Heart left ventricle (tissue), 16 donors: ENCODE measurements around the gene CPD. TPM values are rescaled to one million over a fixed set of nuclear protein-coding genes. Genes with fewer than 3 reads are reported as not detected.

Source experiments
- ATAC-seq, 4 donors: fragments of 200-7000 bp; cut with Tn5 transposase; one replicate each; pipeline ENCODE4 v1.9.1; 2020 to 2022; ENCODE audit warnings: moderate library complexity in 4 of 4, mild to moderate bottlenecking in 3 of 4, moderate number of reproducible peaks in 1 of 4
- DNase-seq, 5 donors: peaks; one replicate each; pipeline ENCODE4 v3.0.0-alpha.2; 2020
- H3K27ac ChIP-seq, 12 donors: fragments of 200-600 bp; sonication (generic) in 4 of 12; one replicate each; pipeline versions ENCODE4 v1.5.0 to v1.8.0; 2016 to 2022; ENCODE audit warnings: mild to moderate bottlenecking in 2 of 12
- H3K27me3 ChIP-seq, 9 donors: fragments of 200-600 bp; sonication (generic) in 2 of 9; one replicate each; pipeline versions ENCODE4 v1.5.1 to v1.8.0; 2016 to 2022; ENCODE audit warnings: mild to moderate bottlenecking in 3 of 9
- H3K36me3 ChIP-seq, 9 donors: fragments of 200-600 bp; sonication (generic) in 2 of 9; one replicate each; pipeline versions ENCODE4 v1.5.0 to v1.8.0; 2018 to 2022; ENCODE audit warnings: mild to moderate bottlenecking in 2 of 9
- H3K4me1 ChIP-seq, 12 donors: fragments of 200-600 bp; sonication (generic) in 4 of 12; one replicate each; pipeline versions ENCODE4 v1.5.0 to v1.8.0; 2016 to 2022; ENCODE audit warnings: mild to moderate bottlenecking in 3 of 12
- H3K4me3 ChIP-seq, 12 donors: fragments of 200-600 bp; sonication (generic) in 4 of 12; one replicate each; pipeline versions ENCODE4 v1.5.0 to v1.8.0; 2017 to 2022; ENCODE audit warnings: mild to moderate bottlenecking in 9 of 12, moderate library complexity in 4 of 12
- H3K9me3 ChIP-seq, 12 donors: fragments of 200-600 bp; sonication (generic) in 4 of 12; one replicate each; pipeline versions ENCODE4 v1.5.0 to v1.8.0; 2016 to 2022; ENCODE audit warnings: mild to moderate bottlenecking in 1 of 12
- POLR2A ChIP-seq, 2 donors: fragments of 450-650 bp; IDR thresholded peaks; one replicate each; pipeline ENCODE4 v1.6.1; 2017; ENCODE audit warnings: antibody characterized with exemption in 2 of 2, mild to moderate bottlenecking in 2 of 2, moderate library complexity in 2 of 2
- WGBS, 4 donors: extraction: QIAGEN DNeasy Blood & Tissue Kit in 2 of 4; methylation state at CpG; one replicate each; pipeline versions ENCODE4 v1.1.5 to v1.1.7; 2013 to 2018; 5-methylcytosine and 5-hydroxymethylcytosine counted together
- intact Hi-C, 10 donors: fragments of 100-400 bp; cut with DNase I; formaldehyde crosslinking; loops; one replicate each; pipeline versions ENCODE4 v1.11.1 to v1.14.2; 2022
- polyA plus RNA-seq, 2 donors: library from polyadenylated mRNA; stranded (reverse); fragments of 200-250 nt; gene quantifications; one replicate each; pipeline ENCODE4 v1.2.3, GENCODE V29; 2013
- total RNA-seq, 9 donors: library from RNA; depleted of rRNA in 2 of 9; stranded (reverse); fragments of >200 nt in 2 of 9; fragmentation: NEBNext Ultra II Directional in 3 of 9; extraction: Animal tissue kit (Norgen Biotek cat#: 25700) in 3 of 9; gene quantifications; one replicate each; pipeline versions ENCODE4 v1.1.0 to v1.2.4, GENCODE V29; 2016 to 2023
- TF ChIP-seq, protein P1 (sequence below), 12 donors: fragments of 200-600 bp; sonication (generic) in 4 of 12; IDR thresholded peaks; one replicate each; pipeline versions ENCODE4 v1.5.0 to v1.8.0; 2018 to 2022; ENCODE audit warnings: antibody characterized with exemption in 12 of 12, mild to moderate bottlenecking in 5 of 12
- donor health status: ischemic (EF 13 %, LVEDD 7.1; RV severe dilation, severe dysfunction).
- donor health status: healthy with polysubstance abuse.
- donor health status: DM: no; HTN: yes; CAD: no.
- donor health status: DM: no; HTN: no; CAD: no.
- donor health status: ischemic (EF 25% LVEDD 6.9; RV normal size, moderate dysfunction).
- donor health status: ischemic (EF 25% LVEDD 5.7; RV mildly dilated, moderate dysfunction).
- donor health status: healthy.
- donor health status: DM: yes; HTN: yes; CAD: no.
- donor health status: ischemic (EF 35%, LVEDD 5.7; RV mildly dilated, moderate dysfunction).
- donor health status: nonischemic (EF 11% LVEDD 7.7; RV severe dilation, severe dysfunction).
- donor health status: DM: yes; HTN: yes; CAD: no.
- donor health status: PGD.
- donor health status: ischemic (EF 29% LVEDD 5.4; RV normal size, mild dysfunction).
- donor health status: nonischemic (EF 23%, LVEDD 6.1; RV moderate dilation, normal function).

CPD gene
- total and polyA plus RNA-seq, 11 donors: 3.6 to 54.2 (median 31.8) TPM

DNA sequence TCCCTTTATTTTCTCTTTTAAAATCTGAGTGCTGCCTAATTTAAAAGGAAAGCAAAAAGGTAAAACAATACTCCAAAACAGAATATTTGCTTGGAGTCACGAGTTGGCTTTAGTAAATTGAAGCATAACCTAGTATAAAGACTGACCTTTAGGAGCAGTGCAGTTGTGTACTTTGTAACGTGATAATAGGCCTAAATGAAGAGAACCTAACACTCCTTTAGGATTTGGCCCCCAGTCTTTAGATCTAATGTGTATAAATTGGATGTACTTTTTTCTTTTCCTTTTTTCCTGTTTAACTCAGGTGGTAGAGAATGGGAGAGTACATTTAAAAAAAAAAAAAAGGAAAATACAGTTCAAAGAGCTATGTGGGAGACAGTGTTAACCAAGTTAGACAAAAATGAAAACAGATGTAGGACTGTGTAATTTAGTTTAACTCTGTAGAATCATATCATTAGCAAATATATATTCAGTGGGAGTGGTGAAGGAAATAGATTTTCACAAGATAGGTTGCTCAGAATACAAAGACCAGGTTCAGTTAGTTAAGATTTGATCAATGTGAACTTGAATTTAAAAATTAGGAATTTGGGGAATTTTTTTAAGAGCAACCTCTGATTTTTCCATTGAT, 16.8 kb downstream of the CPD start:
- peaks cover 0 to 29% (median 11%) of the 10 kb centered on the region in 9 donors for H3K36me3 ChIP-seq
- H3K27ac ChIP-seq: no peak overlapping the region
- WGBS, 4 donors: 71 to 81% (median 77%) methylated on average over 2 of the region's 2 CpGs
- intact Hi-C loops: no loop called here
- H3K27me3 ChIP-seq: no peaks in the 10 kb centered on the region
- no peaks in the 10 kb centered on the region for H3K9me3 ChIP-seq
- no peak for DNase-seq
- no peak overlapping the region for H3K4me3 ChIP-seq
- ATAC-seq: no peak
- H3K4me1 ChIP-seq: peaks cover 0 to 12% (median 0%) of the 10 kb centered on the region in 12 donors
- TF ChIP-seq, protein P1, sequence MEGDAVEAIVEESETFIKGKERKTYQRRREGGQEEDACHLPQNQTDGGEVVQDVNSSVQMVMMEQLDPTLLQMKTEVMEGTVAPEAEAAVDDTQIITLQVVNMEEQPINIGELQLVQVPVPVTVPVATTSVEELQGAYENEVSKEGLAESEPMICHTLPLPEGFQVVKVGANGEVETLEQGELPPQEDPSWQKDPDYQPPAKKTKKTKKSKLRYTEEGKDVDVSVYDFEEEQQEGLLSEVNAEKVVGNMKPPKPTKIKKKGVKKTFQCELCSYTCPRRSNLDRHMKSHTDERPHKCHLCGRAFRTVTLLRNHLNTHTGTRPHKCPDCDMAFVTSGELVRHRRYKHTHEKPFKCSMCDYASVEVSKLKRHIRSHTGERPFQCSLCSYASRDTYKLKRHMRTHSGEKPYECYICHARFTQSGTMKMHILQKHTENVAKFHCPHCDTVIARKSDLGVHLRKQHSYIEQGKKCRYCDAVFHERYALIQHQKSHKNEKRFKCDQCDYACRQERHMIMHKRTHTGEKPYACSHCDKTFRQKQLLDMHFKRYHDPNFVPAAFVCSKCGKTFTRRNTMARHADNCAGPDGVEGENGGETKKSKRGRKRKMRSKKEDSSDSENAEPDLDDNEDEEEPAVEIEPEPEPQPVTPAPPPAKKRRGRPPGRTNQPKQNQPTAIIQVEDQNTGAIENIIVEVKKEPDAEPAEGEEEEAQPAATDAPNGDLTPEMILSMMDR (IDR thresholded peaks at IDR 0.05): no peak
- no peak for TF ChIP-seq POLR2A (IDR thresholded peaks at IDR 0.05)

DNA sequence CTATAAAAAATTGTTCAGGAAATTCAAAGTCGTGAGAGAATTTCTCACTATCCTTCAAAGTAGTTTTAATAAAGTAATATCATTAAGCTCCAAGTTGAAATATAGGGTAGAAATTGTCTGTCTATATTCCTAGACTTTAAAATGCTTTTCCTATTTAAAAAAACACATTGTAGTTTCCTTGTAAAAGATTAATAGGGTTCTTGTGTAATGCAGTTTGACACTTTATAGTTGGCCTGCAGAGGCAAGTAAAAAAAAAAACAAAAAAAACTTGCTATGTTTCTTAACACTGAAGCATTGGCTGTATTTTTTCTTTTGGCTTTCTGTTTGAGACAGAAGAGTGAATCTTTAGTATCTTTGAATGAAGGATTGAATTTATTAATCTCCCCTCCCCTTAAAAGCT, 17.4 kb downstream of the CPD start:
- Histone ChIP-seq H3K27me3 (no peaks in the 10 kb centered on the region), H3K36me3 (peaks cover 0 to 22% (median 4%) of the 10 kb centered on the region in 9 donors), H3K9me3 (no peaks in the 10 kb centered on the region), H3K4me3 (no peak overlapping the region), H3K27ac (no peak overlapping the region), H3K4me1 (peaks cover 0 to 12% (median 0%) of the 10 kb centered on the region in 12 donors)
- no peak for DNase-seq
- 75 to 88% (median 81%) methylated on average over 1 of the region's 1 CpG for WGBS, 4 donors
- intact Hi-C loops: no loop called here
- no peak for TF ChIP-seq POLR2A (IDR thresholded peaks at IDR 0.05)
- TF ChIP-seq, protein P1 (IDR thresholded peaks at IDR 0.05): no peak
- ATAC-seq: no peak

DNA sequence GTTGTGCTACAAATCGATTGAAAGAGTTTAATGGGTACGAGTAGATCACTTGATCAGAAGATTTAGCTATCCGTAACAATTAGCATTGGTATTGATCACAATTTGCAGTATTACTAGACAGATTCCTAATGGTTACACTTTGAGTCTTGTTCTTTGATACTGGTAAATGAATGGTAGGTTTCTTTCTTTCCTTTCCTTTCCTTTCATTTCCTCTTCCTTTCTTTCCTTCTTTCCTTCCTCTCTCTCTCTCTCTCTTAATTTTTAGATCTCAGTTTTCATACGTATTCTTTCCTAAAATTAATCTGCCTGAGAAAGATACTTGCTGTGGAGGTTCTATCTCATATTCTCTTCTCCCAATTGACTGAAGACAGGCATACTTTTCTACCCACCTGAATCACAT, 17.9 kb downstream of the CPD start:
- ATAC-seq: no peak
- intact Hi-C loops: no loop called here

DNA sequence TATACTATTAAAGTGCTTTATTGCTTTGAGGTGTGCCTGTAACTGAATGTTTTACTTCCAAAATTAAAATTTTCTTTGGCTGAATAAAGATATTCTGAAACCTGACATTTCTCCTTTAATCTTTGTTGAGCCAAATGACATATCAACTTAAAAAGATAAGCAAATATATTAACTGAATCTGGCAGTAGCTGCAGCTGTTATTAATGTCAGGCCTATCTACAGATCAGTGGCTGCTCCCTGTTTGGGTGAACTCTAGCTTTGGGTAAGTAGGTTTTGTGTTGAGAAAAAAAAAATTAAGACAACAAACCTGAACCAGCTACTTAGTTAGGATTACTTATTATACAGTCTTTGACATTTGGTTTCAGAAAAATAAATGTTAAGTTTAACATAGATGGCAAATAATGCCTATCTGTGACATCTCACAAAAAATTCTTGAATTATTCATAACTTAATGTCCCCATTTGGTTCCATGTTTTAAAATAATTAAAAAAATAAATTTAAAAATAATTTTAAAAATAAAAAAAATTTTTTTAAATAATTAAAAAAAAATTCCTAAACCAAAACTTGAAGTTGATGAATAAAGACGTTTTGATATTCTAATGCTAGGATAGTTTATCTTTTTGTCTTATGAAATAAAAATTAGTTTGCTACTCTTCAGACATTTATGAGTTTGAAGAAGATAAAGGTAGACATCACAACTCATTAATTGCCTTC, 19.8 kb downstream of the CPD start:
- TF ChIP-seq, protein P1 (IDR thresholded peaks at IDR 0.05): no peak
- TF ChIP-seq POLR2A (IDR thresholded peaks at IDR 0.05): no peak
- Histone ChIP-seq H3K27me3 (no peaks in the 10 kb centered on the region), H3K4me3 (no peak overlapping the region), H3K27ac (no peak overlapping the region), H3K4me1 (peaks cover 0 to 8% (median 0%) of the 10 kb centered on the region in 12 donors), H3K9me3 (peaks cover 0 to 6% (median 0%) of the 10 kb centered on the region in 12 donors), H3K36me3 (peaks cover 0 to 6% (median 0%) of the 10 kb centered on the region in 9 donors)
- no peak for DNase-seq
- intact Hi-C loops: no loop called here
- 89 to 95% (median 93%) methylated on average over 1 of the region's 1 CpG for WGBS, 4 donors
- ATAC-seq: no peak

More for the DNA sequence above, 17.9 kb downstream of the CPD start:
- Histone ChIP-seq H3K4me3 (no peak overlapping the region), H3K27ac (no peak overlapping the region), H3K36me3 (peaks cover 0 to 17% (median 0%) of the 10 kb centered on the region in 9 donors), H3K27me3 (no peaks in the 10 kb centered on the region), H3K9me3 (no peaks in the 10 kb centered on the region), H3K4me1 (peaks cover 0 to 12% (median 0%) of the 10 kb centered on the region in 12 donors)
- 82 to 84% (median 83%) methylated on average over 4 of the region's 4 CpGs for WGBS, 4 donors
- TF ChIP-seq, protein P1 (IDR thresholded peaks at IDR 0.05): no peak
- TF ChIP-seq POLR2A (IDR thresholded peaks at IDR 0.05): no peak
- DNase-seq: no peak
